Endodermal cell (in vitro differentiated cells): ENCODE measurements around the gene SLC24A1. TPM values are rescaled to one million over a fixed set of nuclear protein-coding genes. Genes with fewer than 3 reads are reported as not detected.

Experiments
- DNase-seq: peaks from one replicate; pipeline ENCODE4 v3.0.0-alpha.2; 2017
- H3K27ac ChIP-seq: 2 replicates; pipeline ENCODE4 v1.5.1; 2013; ENCODE audit warnings: mild to moderate bottlenecking, low read depth, low read length, moderate library complexity
- H3K27me3 ChIP-seq: 2 replicates; pipeline ENCODE4 v1.6.1; 2013; ENCODE audit warnings: mild to moderate bottlenecking, low read length, moderate library complexity; ENCODE audit not compliant: insufficient read depth, control insufficient read depth, poor library complexity, severe bottlenecking
- H3K36me3 ChIP-seq: 2 replicates; pipeline ENCODE4 v1.7.0; 2013; ENCODE audit warnings: mild to moderate bottlenecking, low read length, moderate library complexity; ENCODE audit not compliant: control insufficient read depth, insufficient read depth
- H3K4me1 ChIP-seq: one replicate; pipeline ENCODE4 v1.7.0; 2013; ENCODE audit warnings: low read length; ENCODE audit not compliant: control insufficient read depth, insufficient read depth
- H3K4me3 ChIP-seq: 2 replicates; pipeline ENCODE4 v1.5.1; 2013; ENCODE audit warnings: mild to moderate bottlenecking, low read length, moderate library complexity
- H3K9ac ChIP-seq: 2 replicates; pipeline ENCODE4 v1.6.1; 2013; ENCODE audit warnings: mild to moderate bottlenecking, low read length, moderate library complexity; ENCODE audit not compliant: poor library complexity, severe bottlenecking; ENCODE audit errors: extremely low read depth
- H3K9me3 ChIP-seq: 2 replicates; pipeline ENCODE4 v1.6.1; 2013; ENCODE audit warnings: mild to moderate bottlenecking, low read length, moderate library complexity; ENCODE audit not compliant: control insufficient read depth
- H3K27ac Mint-ChIP-seq: 2 replicates; pipeline ENCODE4 v1.8.0; 2020; ENCODE audit warnings: mixed read lengths
- H3K27me3 Mint-ChIP-seq: 2 replicates; pipeline ENCODE4 v1.8.0; 2021; ENCODE audit warnings: mild to moderate bottlenecking, mixed read lengths; ENCODE audit not compliant: insufficient read depth
- H3K36me3 Mint-ChIP-seq: 2 replicates; pipeline ENCODE4 v1.8.0; 2020; ENCODE audit warnings: low read depth, mixed read lengths
- H3K4me1 Mint-ChIP-seq: 2 replicates; pipeline ENCODE4 v1.8.0; 2020; ENCODE audit warnings: mixed read lengths
- H3K4me3 Mint-ChIP-seq: 2 replicates; pipeline ENCODE4 v1.8.0; 2020; ENCODE audit warnings: mild to moderate bottlenecking, moderate library complexity, mixed read lengths
- H3K9me3 Mint-ChIP-seq: 2 replicates; pipeline ENCODE4 v1.8.0; 2020; ENCODE audit warnings: mild to moderate bottlenecking, mixed read lengths
- CTCF ChIP-seq: fragments of 200-600 bp; sonication (generic); conservative IDR thresholded peaks from 2 replicates; pipeline ENCODE4 v1.5.0; 2021; ENCODE audit warnings: antibody characterized with exemption, mild to moderate bottlenecking
- WGBS, 2 experiments: methylation state at CpG; one replicate each; pipeline versions ENCODE4 v1.1.5 to v1.1.7; 2013; ENCODE audit warnings: missing lambda C conversion rate in 2 of 2, mixed read lengths in 1 of 2; ENCODE audit not compliant: insufficient coverage in 1 of 2, insufficient read length in 1 of 2; 5-methylcytosine and 5-hydroxymethylcytosine counted together
- total RNA-seq, 2 donors: library from RNA; stranded (reverse); fragmentation: NEBNext Ultra II Directional in 1 of 2; extraction: Animal tissue kit (Norgen Biotek cat#: 25700) in 1 of 2; gene quantifications; 2 replicates in 1 of 2; 3 replicates in 1 of 2; pipeline ENCODE4 v1.2.1, GENCODE V29; 2021

SLC24A1 gene
- total RNA-seq, 2 donors from 2014 or later: 12.0 to 14.2 TPM

DNA sequence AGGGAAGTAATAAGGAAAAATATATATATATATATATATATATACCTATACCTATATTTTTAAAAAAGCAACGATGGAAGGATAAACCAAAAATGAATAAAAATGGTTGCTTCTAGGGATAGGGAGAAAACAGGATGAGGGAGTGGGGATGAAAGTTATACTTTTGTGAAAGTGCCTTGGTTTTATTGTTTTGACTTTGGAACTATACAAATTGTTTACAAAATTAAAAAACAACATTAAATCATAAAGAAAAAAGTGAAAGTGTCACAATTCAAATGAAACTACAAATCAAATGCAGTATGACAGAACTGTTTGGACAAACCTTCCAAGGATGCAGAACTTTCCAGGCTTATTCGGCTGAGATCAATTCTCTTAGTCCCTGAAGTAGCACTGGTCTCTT, 54.4 kb downstream of the SLC24A1 start:
- no peak overlapping the region for H3K4me3 Mint-ChIP-seq
- H3K27ac Mint-ChIP-seq: no peak overlapping the region
- no peaks in the 10 kb centered on the region for H3K27me3 Mint-ChIP-seq
- H3K9me3 ChIP-seq: no peaks in the 10 kb centered on the region
- WGBS, 2 experiments: 92 to 98% methylated on average over 1 to 2 of the region's 2 CpGs
- no peaks in the 10 kb centered on the region for H3K4me1 ChIP-seq
- peaks cover 3% of the 10 kb centered on the region for H3K36me3 Mint-ChIP-seq
- no peak for DNase-seq
- H3K27ac ChIP-seq: no peak overlapping the region
- H3K9me3 Mint-ChIP-seq: no peaks in the 10 kb centered on the region
- no peaks in the 10 kb centered on the region for H3K27me3 ChIP-seq
- no peak overlapping the region for H3K9ac ChIP-seq
- H3K4me3 ChIP-seq: no peak overlapping the region
- no peak for TF ChIP-seq CTCF
- H3K4me1 Mint-ChIP-seq: peaks cover 5% of the 10 kb centered on the region
- H3K36me3 ChIP-seq: no peaks in the 10 kb centered on the region

DNA sequence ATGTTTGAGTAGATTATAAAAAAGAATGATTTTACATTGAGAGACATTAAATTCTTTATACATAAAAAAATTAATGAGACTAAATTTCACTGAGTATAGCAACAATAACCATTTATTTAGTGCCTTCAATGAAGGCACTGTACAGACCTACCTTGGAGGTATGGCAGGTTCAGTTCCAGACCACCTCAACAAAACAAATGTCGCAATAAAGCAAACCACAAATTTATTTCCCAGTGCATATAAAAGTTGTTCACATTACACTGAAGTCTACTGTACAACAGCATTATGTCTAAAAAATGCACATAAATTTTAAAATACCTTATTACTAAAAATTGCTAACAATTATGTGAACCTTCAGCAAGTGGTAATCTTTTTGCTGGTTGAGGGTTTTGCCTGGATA, 58.8 kb downstream of the SLC24A1 start:
- no peak overlapping the region for H3K4me3 ChIP-seq
- DNase-seq: no peak
- Mint-ChIP-seq H3K27me3 (no peaks in the 10 kb centered on the region), H3K4me3 (no peak overlapping the region), H3K9me3 (no peaks in the 10 kb centered on the region), H3K27ac (no peak overlapping the region), H3K4me1 (no peaks in the 10 kb centered on the region), H3K36me3 (no peaks in the 10 kb centered on the region)
- no peak overlapping the region for H3K27ac ChIP-seq
- H3K4me1 ChIP-seq: no peaks in the 10 kb centered on the region
- H3K36me3 ChIP-seq: no peaks in the 10 kb centered on the region
- TF ChIP-seq CTCF: no peak
- 100% methylated on average over 1 of the region's 1 CpG for WGBS, 2 experiments
- H3K9me3 ChIP-seq: no peaks in the 10 kb centered on the region
- H3K9ac ChIP-seq: no peak overlapping the region
- no peaks in the 10 kb centered on the region for H3K27me3 ChIP-seq

DNA sequence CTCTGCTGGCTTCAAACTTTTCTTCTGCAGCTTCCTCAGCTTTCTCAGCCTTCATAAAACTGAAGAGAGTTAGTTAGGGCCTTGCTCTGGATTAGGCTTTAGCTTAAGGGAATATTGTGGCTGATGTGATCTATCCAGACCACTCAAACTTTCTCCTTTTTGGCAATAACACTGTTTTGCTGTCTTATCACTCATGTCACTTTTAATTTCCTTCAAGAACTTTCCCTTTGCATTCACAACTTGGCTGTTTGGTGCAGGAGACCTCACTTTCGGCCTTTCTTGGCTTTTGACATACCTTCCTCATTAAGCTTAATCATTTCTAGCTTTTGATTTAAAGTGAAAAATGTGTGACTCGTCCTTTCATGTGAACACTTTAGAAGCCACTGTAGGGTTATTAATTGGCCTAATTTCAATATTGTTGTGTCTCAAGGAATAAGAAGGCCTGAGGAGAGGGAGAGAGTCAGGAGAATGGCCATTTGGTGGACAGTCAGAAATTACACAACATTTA, 60.7 kb downstream of the SLC24A1 start:
- Mint-ChIP-seq H3K36me3 (no peaks in the 10 kb centered on the region), H3K4me3 (no peak overlapping the region), H3K9me3 (no peaks in the 10 kb centered on the region), H3K27me3 (no peaks in the 10 kb centered on the region), H3K27ac (no peak overlapping the region), H3K4me1 (no peaks in the 10 kb centered on the region)
- no peak overlapping the region for H3K27ac ChIP-seq
- H3K4me3 ChIP-seq: no peak overlapping the region
- no peak for TF ChIP-seq CTCF
- no peaks in the 10 kb centered on the region for H3K27me3 ChIP-seq
- no peak for DNase-seq
- 93% methylated on average over 2 of the region's 2 CpGs; no CpG with 5 or more reads in 1 of the 2 experiments for WGBS, 2 experiments
- H3K36me3 ChIP-seq: no peaks in the 10 kb centered on the region
- H3K9ac ChIP-seq: no peak overlapping the region
- no peaks in the 10 kb centered on the region for H3K9me3 ChIP-seq
- no peaks in the 10 kb centered on the region for H3K4me1 ChIP-seq
